Left ventricle myocardium inferior (tissue), 1 donor: Measurements from ENCODE around the gene CSTB. TPM values are rescaled to one million over a fixed set of nuclear protein-coding genes. Genes with fewer than 3 reads are reported as not detected.
A peak's percentile ranks its signal among the peaks of the same experiment; 100 is the strongest.

Experiments
- DNase-seq: peaks from one replicate; pipeline ENCODE4 v3.0.0-alpha.2; 2020
- H3K27ac ChIP-seq: fragments of 200-600 bp; replicated peaks from 2 replicates; pipeline ENCODE4 v1.8.0; 2021
- H3K27me3 ChIP-seq: fragments of 200-600 bp; 2 replicates; pipeline ENCODE4 v1.8.0; 2021; ENCODE audit warnings: low read depth
- H3K36me3 ChIP-seq: fragments of 200-600 bp; 2 replicates; pipeline ENCODE4 v1.8.0; 2021
- H3K4me1 ChIP-seq: fragments of 200-600 bp; 2 replicates; pipeline ENCODE4 v1.8.0; 2021
- H3K4me3 ChIP-seq: fragments of 200-600 bp; 2 replicates; pipeline ENCODE4 v1.8.0; 2021; ENCODE audit warnings: mild to moderate bottlenecking, moderate library complexity
- H3K9me3 ChIP-seq: fragments of 200-600 bp; replicated peaks from 2 replicates; pipeline ENCODE4 v1.8.0; 2021
- CTCF ChIP-seq: fragments of 200-600 bp; IDR thresholded peaks from 2 replicates; pipeline ENCODE4 v1.8.0; 2021; ENCODE audit warnings: antibody characterized with exemption, mild to moderate bottlenecking, borderline replicate concordance
- intact Hi-C: fragments of 100-400 bp; cut with micrococcal nuclease; formaldehyde crosslinking; loops from one replicate; pipeline ENCODE4 v1.11.0; 2022
- total RNA-seq: library from RNA; stranded (reverse); fragmentation: NEBNext Ultra II Directional; extraction: Animal tissue kit (Norgen Biotek cat#: 25700); gene quantifications from one replicate; pipeline ENCODE4 v1.2.1, GENCODE V29; 2021
- donor health status: DM: no; HTN: yes; CAD: no; lungs with severe emphysema.

The CSTB gene
- total RNA-seq, 1 donor from 2014 or later = 40.6 TPM

- intact Hi-C loops = no loop called here
Observed at GRCh38 chr21:43789276-43790009, 13.3 kb upstream of the CSTB start, which contains the start of gene RRP1. RRP1 (plus strand) TSS chr21:43789577; CDS start chr21:43789630, 53 bp downstream.

GRCh38 chr21:43786807-43787440 lies 10.8 kb upstream of the CSTB start:
- no peak overlapping the region for H3K4me3 ChIP-seq
- no peaks in the 10 kb centered on the region for H3K27me3 ChIP-seq
- H3K4me1 ChIP-seq = peaks cover 24% of the 10 kb centered on the region
- TF ChIP-seq CTCF = no peak
- no peak overlapping the region for H3K27ac ChIP-seq
- intact Hi-C loops = no loop called here
- H3K9me3 ChIP-seq = no peaks in the 10 kb centered on the region
- no peak for DNase-seq
- H3K36me3 ChIP-seq = peaks cover 7% of the 10 kb centered on the region

More at GRCh38 chr21:43789276-43790009, 13.3 kb upstream of the CSTB start, which contains the start of gene RRP1:
- DNase-seq = peak; percentile 90
- Histone ChIP-seq H3K4me3 (peak within 1 kb of the TSS; percentile 94), H3K9me3 (no peaks in the 10 kb centered on the region), H3K27ac (peak within 1 kb of the TSS; percentile 91), H3K4me1 (peaks cover 24% of the 10 kb centered on the region), H3K36me3 (peaks cover 31% of the 10 kb centered on the region), H3K27me3 (no peaks in the 10 kb centered on the region)
- TF ChIP-seq CTCF = peak; percentile 99

GRCh38 chr21:43786300-43786806 lies 10.2 kb upstream of the CSTB start:
- H3K27ac ChIP-seq = no peak overlapping the region
- intact Hi-C loops = no loop called here

GRCh38 chr21:43785134-43785533 lies 9.0 kb upstream of the CSTB start:
- Histone ChIP-seq H3K4me1 (peaks cover 14% of the 10 kb centered on the region), H3K27me3 (no peaks in the 10 kb centered on the region), H3K4me3 (no peak overlapping the region), H3K36me3 (no peaks in the 10 kb centered on the region), H3K27ac (no peak overlapping the region), H3K9me3 (no peaks in the 10 kb centered on the region)
- DNase-seq = no peak
- intact Hi-C loops = no loop called here
- no peak for TF ChIP-seq CTCF

More at GRCh38 chr21:43786300-43786806, 10.2 kb upstream of the CSTB start:
- peaks cover 24% of the 10 kb centered on the region for H3K4me1 ChIP-seq
- no peak for TF ChIP-seq CTCF
- H3K36me3 ChIP-seq = peaks cover 1% of the 10 kb centered on the region
- no peak for DNase-seq
- no peak overlapping the region for H3K4me3 ChIP-seq
- no peaks in the 10 kb centered on the region for H3K27me3 ChIP-seq
- no peaks in the 10 kb centered on the region for H3K9me3 ChIP-seq

- no peak for TF ChIP-seq CTCF
- Histone ChIP-seq H3K27ac (no peak overlapping the region), H3K36me3 (no peaks in the 10 kb centered on the region), H3K4me1 (no peaks in the 10 kb centered on the region), H3K27me3 (no peaks in the 10 kb centered on the region), H3K4me3 (no peak overlapping the region), H3K9me3 (no peaks in the 10 kb centered on the region)
- intact Hi-C loops = no loop called here
- DNase-seq = no peak
Observed at GRCh38 chr21:43783098-43783700, 7.1 kb upstream of the CSTB start.
